Breast epithelium (tissue), 3 donors: ENCODE data around the gene ARID1B.

Source experiments
- POLR2AphosphoS5 ChIP-seq, 3 donors: sonication (generic); formaldehyde crosslinking; IDR thresholded peaks; one replicate each; pipeline ENCODE4 v1.6.1; 2017; ENCODE audit warnings: antibody characterized with exemption in 3 of 3
- TF ChIP-seq, protein P1 (sequence below), 3 donors: fragments of 450-650 bp; IDR thresholded peaks; one replicate each; pipeline ENCODE4 v1.5.1; 2016 to 2017; ENCODE audit warnings: antibody characterized with exemption in 3 of 3, mild to moderate bottlenecking in 3 of 3, moderate library complexity in 3 of 3

DNA sequence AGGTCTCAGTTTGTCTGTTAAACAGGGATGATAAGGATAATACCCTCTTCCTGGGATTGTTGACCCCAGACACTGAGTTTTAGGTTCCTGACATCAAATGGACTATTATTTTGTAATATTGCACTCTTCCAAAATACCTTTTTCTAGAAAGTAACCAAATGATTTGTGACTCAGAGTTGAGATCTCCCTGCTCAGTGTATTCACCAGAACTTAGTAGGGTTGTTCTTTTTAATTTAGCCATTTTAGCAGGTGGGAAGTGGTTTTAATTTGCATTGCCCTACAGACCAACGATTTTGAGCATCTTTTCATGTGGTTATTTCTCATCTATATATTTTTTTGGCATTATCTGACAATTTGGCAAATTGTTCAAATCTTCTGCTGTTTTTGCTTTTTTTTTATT, 471.1 kb downstream of the ARID1B start:
- TF ChIP-seq, protein P1, sequence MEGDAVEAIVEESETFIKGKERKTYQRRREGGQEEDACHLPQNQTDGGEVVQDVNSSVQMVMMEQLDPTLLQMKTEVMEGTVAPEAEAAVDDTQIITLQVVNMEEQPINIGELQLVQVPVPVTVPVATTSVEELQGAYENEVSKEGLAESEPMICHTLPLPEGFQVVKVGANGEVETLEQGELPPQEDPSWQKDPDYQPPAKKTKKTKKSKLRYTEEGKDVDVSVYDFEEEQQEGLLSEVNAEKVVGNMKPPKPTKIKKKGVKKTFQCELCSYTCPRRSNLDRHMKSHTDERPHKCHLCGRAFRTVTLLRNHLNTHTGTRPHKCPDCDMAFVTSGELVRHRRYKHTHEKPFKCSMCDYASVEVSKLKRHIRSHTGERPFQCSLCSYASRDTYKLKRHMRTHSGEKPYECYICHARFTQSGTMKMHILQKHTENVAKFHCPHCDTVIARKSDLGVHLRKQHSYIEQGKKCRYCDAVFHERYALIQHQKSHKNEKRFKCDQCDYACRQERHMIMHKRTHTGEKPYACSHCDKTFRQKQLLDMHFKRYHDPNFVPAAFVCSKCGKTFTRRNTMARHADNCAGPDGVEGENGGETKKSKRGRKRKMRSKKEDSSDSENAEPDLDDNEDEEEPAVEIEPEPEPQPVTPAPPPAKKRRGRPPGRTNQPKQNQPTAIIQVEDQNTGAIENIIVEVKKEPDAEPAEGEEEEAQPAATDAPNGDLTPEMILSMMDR (IDR thresholded peaks at IDR 0.05): no peak
- TF ChIP-seq POLR2AphosphoS5 (IDR thresholded peaks at IDR 0.05): no peak
